Hematopoietic multipotent progenitor cell treated with erythropoietin and hydrocortisone succinate and interleukin-3 and kit ligand, for 8 days (in vitro differentiated cells): ENCODE data around the gene CENPP.

Experiments
- DNase-seq: peaks from one replicate; pipeline ENCODE4 v3.0.0-alpha.2; 2015

CENPP gene

GRCh38 chr9:92429836-92430235, 104.1 kb downstream of the CENPP start:
- no peak for DNase-seq

DNA sequence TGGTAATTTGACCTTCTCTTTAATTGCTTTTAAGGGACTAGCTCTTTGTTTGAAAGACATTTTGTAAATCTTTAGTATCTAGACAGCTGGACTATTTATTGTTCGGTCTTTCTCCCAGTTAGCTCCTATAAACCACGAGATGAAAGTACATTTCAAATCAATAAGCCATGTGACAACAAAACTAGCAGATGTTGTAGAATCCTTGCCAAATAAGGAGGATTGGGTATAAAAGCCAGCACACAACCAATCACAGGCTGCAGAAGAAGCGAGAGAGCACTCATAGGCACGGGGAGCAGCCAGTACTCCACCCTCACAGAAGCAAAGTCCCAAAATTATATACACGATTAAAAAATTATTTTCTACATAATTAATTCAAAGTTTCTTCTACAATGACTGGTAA, 106.6 kb downstream of the CENPP start:
- DNase-seq, result no peak

- DNase-seq, result no peak
Measured at GRCh38 chr9:92432972-92433548, 107.3 kb downstream of the CENPP start.

GRCh38 chr9:92435263-92435662, 109.5 kb downstream of the CENPP start:
- DNase-seq, result no peak

DNA sequence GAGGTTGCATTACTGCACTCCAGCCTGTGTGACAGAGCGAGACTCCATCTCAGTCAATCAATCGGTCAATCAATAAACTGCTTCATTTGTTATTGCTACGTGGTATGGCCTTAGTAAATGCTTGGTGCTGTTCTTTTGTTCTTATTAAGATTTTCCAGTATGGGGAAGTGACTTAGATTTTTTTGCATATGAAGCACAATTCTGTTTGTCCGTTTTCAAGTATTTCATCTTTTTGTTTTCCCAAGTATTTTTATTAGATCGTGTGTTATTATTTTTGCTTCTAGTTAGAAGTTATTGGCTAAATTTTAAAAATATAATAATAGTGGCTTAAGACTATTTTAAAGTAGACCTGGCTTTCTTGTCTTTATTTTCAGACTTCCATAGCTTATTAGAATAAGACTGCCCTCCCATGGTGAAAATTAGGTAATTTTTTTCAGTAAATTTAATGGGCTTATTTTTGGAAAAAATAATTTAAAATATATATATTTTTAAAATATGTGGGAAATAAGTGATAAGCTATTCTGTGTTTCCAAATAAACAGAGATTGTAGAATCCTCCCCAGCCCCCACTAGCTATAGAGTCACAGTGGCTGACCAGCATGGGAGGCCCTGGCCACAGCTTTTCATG, 113.3 kb downstream of the CENPP start:
- DNase-seq, result peak; percentile 38

GRCh38 chr9:92439921-92440750, 114.4 kb downstream of the CENPP start:
- no peak for DNase-seq

- DNase-seq, result no peak
Measured at GRCh38 chr9:92440751-92441046, 114.9 kb downstream of the CENPP start.

DNA sequence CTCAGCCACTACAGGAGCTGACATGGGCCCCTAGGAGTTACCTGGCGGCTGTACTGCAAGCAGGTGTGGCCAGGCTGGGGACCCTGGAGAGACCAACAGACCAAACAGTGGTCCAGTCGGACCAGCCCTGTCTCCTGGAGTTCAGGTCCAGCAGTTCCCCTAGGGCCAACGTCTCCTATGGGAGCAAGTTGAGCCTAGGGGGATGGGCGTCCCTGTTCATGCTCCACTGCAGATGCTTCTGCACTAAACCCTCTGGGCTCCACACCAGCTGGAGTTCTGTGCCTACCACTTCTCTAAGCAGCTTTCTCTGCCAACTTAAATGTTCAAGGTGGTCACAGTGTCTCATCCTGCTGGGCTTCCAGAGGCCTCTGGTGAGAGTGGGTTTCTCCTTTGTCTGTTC, 119.1 kb downstream of the CENPP start:
- no peak for DNase-seq

DNA sequence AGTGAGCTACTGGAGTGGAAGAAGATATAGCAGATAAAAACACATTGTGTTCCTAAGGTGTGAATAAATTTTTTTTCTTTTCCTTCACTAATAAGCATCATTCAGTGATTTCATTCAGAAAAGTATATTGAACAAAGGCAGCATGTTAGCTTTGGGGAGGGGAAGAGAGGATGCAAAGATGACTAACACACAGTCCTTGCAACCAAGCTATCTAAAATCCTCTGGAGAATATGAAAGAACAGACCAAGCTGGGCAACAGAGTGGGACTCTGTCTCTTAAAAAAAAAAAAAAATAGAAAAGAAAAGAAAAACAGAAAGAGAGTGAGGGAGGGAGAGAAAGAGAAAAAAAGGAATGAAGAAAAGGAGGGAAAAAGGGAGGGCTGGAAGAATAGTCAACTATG, 120.8 kb downstream of the CENPP start:
- no peak for DNase-seq

DNA sequence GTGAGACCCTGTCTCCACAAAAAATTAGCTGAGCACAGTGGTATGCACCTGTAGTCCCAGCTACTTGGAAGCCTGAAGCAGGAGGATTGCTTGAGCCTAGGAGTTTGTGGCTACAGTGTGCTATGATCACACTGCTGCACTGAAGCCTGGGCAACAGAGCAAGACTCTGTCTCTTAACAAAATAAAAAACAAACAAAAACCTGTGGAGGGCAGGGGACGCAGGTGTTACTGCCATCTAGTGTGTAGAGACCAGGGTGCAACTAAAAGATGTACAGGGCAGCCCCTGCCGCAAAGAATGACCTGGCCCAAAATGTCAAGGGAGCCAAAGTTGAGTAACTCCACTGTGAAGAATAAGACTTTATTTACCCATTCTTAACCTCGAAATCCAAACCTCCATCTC, 129.5 kb downstream of the CENPP start:
- no peak for DNase-seq

DNA sequence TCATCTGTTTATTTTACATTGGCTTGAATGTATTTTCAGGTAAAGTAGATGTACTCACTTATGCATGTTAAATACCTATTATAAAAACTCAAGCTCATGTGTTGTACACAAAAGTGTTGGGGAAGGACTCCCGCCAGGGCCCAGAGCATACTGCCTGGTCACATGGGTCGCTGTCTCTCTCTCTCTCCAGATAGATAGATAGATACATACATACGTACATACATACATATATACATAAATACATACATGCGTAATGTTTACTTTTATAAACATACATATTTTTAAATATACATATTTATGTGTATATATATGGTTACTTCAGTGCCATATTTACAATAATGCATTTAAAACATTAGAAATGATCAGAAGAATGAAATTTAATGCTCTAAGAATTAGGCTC, 131.8 kb downstream of the CENPP start:
- no peak for DNase-seq

GRCh38 chr9:92463387-92463786, 137.6 kb downstream of the CENPP start:
- no peak for DNase-seq

DNA sequence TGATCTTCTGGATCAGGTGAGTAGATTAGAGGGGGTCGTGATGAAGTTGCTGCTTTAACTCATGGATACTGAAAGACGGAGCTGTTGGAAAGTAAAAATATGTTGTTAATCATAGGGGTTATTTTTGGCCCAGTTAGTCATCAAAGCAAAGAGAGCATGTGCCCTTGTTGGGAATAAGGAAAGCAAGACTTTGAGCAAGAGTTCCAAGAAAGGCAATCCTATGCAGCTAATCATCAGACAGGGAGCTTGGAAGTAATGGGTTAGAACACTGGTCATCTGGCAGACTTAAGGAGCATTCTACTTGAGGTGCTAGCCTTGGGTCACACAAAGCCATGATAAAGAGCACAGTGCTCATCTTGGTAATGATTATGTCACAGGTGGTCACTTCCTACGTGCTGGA, 138.2 kb downstream of the CENPP start:
- no peak for DNase-seq

- DNase-seq, result no peak
Measured at GRCh38 chr9:92467041-92467440, 141.3 kb downstream of the CENPP start.

- no peak for DNase-seq
Measured at GRCh38 chr9:92467511-92467910, 141.8 kb downstream of the CENPP start.

DNA sequence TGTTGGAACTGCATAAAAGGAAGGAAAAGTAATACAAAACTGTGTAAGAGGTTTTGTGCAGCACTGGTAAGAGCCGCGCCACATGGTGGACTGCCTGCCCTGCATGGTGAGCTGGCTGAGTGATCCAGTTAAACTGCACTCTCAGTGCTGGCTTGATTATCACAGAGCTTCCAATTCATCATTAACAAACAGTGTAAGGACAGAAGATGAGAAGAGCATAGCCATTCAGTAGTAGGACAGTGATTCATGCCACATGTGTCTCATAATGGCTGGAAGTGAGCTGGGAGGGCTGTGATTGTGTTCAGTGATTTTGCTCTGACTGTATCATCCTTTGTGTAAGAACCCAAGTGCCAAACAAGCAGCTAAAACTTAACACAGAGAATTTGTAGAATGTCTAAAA, 142.5 kb downstream of the CENPP start:
- DNase-seq, result no peak

DNA sequence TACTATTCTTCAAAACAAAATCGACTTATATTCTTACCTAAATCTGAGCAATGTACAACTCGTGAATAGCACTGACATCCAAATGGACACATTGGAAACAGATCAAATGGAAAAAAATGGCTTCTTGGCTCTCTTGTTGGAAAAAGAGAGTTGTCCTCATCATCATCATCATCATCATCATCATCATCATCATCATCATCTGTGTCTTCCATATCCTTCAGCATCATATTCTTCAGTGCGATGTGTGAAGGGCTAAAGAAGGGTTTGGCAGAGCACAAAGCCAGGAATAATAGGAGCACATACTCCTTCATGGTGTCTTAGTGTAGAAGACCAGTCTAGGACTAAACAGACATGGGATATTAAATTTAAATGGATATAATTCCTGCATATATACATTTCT, 148.8 kb downstream of the CENPP start:
- DNase-seq, result no peak

GRCh38 chr9:92476962-92477361, 151.2 kb downstream of the CENPP start:
- DNase-seq, result no peak

DNA sequence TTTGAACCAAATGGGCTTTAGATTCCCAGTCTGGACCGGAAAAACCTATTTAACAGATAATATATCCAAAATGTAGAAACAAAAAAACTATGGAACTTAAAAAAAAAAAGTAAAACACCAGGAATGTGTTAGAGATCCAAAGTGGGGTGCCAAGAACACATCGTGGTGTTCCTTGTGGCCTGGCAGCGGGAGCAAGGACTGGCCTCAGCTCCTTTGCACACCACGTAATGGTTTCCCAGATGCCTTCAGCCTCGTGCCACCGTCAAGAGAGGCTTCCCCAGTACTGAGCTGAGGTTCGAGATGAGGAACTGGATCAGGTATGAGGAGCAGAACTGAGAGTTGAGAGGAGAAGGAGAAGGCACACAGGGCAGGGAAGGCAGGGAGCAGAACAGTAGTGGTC, 153.0 kb downstream of the CENPP start:
- DNase-seq, result no peak

GRCh38 chr9:92479346-92479745, 153.6 kb downstream of the CENPP start:
- DNase-seq, result no peak

DNA sequence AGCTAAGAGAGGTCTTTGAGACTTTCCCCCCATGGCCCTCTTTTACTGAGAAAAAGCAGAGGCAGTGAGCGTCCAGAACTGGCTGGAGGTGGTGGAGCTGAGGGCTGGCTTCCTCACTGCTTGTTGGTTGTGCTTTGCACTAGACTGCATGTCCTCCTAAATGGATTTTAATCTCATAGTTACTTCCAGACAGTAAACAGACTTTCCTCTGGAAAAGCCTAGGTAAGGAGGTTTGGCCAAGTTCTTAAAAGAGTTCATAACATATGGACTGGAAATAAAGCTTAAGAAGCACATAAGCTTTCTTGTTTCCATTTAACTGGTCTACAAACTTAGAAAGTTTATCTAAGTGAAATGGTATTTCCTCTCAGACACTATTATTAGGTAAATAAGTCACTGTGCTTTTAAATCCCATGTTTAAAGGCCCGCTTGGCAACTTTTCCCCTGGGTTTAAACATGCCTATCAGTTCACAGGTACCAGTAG, 154.6 kb downstream of the CENPP start:
- DNase-seq, result no peak

GRCh38 chr9:92480986-92481633, 155.4 kb downstream of the CENPP start:
- peak; percentile 48 for DNase-seq

GRCh38 chr9:92482329-92482728, 156.6 kb downstream of the CENPP start, which contains the start of gene ASPN:
TSS of gene ASPN (minus strand) at chr9:92482506.
- peak; percentile 20 for DNase-seq

- DNase-seq, result no peak
Measured at GRCh38 chr9:92482805-92483204, 157.1 kb downstream of the CENPP start.
